ENCODE results near the gene TRAF1.

TRAF1 gene

DNA sequence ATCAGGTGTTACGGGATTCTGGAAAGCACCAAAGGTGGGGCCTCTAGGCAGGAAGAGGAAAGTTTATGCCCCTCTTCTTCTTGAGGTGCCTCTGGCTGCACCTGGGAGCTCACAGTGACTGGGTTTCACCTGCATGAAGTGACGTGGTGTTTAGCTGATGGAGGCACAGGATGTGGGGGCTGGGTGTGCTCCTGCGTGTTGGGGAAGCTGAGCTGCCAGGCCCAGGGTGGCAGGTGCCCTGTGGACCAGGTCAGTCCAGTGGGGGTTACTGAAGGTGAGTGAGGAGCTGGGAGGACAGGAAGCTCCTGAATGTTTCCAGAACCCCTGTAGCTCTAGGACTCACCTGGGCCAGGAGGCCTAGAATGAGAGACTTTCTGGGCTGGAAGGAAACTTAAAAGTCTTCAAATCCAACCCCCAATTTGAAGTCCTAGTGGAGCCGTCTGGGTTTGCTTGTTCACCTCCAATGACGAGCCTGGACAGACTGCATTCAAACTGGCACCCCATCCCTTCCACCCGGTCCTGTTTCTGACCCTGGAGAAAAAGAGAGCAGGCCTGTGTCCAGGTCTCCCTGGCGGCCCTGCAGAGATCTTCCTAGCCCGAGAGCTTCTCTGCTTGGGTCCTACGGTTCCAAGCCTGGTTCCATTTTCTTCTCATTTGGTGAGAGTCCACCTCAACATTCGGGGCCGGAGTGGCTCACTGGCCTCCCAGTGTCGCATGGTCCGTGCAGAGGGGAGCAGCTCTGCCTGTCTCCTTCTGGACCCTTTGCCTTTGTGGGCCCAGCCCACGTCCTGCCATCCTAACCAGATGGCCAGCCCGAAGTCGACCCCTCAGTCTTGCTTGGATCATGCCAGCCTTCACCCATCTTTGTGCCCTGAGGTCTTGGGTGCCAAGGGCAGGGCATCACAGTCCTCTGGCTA is 22.3 kb downstream of the TRAF1 start:
- TF ChIP-seq, protein P1, sequence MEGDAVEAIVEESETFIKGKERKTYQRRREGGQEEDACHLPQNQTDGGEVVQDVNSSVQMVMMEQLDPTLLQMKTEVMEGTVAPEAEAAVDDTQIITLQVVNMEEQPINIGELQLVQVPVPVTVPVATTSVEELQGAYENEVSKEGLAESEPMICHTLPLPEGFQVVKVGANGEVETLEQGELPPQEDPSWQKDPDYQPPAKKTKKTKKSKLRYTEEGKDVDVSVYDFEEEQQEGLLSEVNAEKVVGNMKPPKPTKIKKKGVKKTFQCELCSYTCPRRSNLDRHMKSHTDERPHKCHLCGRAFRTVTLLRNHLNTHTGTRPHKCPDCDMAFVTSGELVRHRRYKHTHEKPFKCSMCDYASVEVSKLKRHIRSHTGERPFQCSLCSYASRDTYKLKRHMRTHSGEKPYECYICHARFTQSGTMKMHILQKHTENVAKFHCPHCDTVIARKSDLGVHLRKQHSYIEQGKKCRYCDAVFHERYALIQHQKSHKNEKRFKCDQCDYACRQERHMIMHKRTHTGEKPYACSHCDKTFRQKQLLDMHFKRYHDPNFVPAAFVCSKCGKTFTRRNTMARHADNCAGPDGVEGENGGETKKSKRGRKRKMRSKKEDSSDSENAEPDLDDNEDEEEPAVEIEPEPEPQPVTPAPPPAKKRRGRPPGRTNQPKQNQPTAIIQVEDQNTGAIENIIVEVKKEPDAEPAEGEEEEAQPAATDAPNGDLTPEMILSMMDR (conservative IDR thresholded peaks at IDR 0.05; ENCODE audit: low read length), result no peak
- no peak for DNase-seq (ENCODE audit: low read depth)
- H3K4me3 ChIP-seq (ENCODE audit: low read length), result no peak overlapping the region

DNA sequence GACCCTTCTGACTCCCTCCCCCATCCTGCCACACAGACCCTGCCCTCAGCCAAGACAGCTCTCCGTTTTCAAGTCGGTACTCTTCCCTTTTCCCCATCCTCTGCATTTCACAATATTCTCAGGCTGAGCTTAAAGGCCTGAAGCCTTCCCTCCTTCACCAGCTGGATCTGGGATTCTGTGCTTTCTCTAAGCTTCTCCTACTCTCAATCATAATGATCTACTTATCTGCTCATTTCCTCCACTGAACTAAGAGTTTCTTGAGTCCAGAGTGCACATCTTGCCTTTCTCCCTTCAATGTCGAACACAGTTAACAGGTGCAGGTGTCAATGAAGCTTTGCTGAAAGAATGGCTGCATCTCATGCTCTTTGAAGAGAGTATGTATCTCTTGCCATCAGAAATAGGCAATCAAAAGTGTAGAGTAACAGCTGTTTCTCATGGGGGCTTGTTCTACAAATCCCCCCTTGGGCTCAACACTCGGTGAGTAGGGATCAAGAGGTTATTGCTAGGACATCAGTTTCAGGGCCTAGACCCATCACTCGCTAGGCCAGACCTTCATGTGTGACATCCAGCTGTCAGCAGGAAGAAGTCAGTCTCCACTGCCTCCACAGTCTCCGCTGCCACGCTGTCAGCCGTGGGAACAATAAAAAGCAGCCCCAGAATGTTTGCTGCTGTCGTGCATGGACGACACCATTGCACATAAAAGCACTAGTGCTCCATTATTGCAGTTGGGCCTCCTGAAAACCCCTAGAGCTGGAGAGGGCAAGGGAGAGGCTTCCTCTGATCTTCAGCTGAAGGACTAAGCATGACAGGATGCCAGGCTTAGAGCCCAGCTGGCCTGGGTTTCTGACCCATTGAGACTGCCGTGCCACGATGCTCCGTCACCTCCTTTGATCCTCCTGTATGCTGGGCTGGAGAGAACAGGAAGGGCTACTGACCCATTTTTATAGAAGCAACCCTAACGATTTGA is 23.7 kb downstream of the TRAF1 start:
- TF ChIP-seq, protein P1 (conservative IDR thresholded peaks at IDR 0.05; ENCODE audit: low read length), result no peak
- H3K4me3 ChIP-seq (ENCODE audit: low read length), result no peak overlapping the region
- DNase-seq (ENCODE audit: low read depth), result no peak

- no peak for DNase-seq (ENCODE audit: low read depth)
- no peak overlapping the region for H3K4me3 ChIP-seq (ENCODE audit: low read length)
- TF ChIP-seq, protein P1 (conservative IDR thresholded peaks at IDR 0.05; ENCODE audit: low read length), result no peak
Measured at GRCh38 chr9:120901755-120902568, 24.6 kb downstream of the TRAF1 start.

GRCh38 chr9:120900824-120901223 is 25.8 kb downstream of the TRAF1 start:
- TF ChIP-seq, protein P1 (conservative IDR thresholded peaks at IDR 0.05; ENCODE audit: low read length), result no peak
- no peak for DNase-seq (ENCODE audit: low read depth)
- no peak overlapping the region for H3K4me3 ChIP-seq (ENCODE audit: low read length)

GRCh38 chr9:120899490-120900068 is 27.0 kb downstream of the TRAF1 start:
- DNase-seq (ENCODE audit: low read depth), result no peak
- no peak overlapping the region for H3K4me3 ChIP-seq (ENCODE audit: low read length)
- TF ChIP-seq, protein P1 (conservative IDR thresholded peaks at IDR 0.05; ENCODE audit: low read length), result no peak

GRCh38 chr9:120898396-120898795 is 28.2 kb downstream of the TRAF1 start:
- H3K4me3 ChIP-seq (ENCODE audit: low read length), result no peak overlapping the region
- TF ChIP-seq, protein P1 (conservative IDR thresholded peaks at IDR 0.05; ENCODE audit: low read length), result no peak
- no peak for DNase-seq (ENCODE audit: low read depth)
